Progenitor cell of endocrine pancreas (in vitro differentiated cells): ENCODE results near the gene NCS1. TPM values are rescaled to one million over a fixed set of nuclear protein-coding genes. Genes with fewer than 3 reads are reported as not detected.

Source experiments
- DNase-seq: peaks from one replicate; pipeline ENCODE4 v3.0.0; 2021; ENCODE audit warnings: low spot score; ENCODE audit not compliant: unreplicated experiment
- H3K27ac Mint-ChIP-seq: 2 replicates; pipeline ENCODE4 v1.8.0; 2021; ENCODE audit warnings: mild to moderate bottlenecking, moderate library complexity, mixed read lengths
- H3K27me3 Mint-ChIP-seq: 2 replicates; pipeline ENCODE4 v1.8.0; 2021; ENCODE audit warnings: mixed read lengths
- H3K36me3 Mint-ChIP-seq: 2 replicates; pipeline ENCODE4 v1.8.0; 2022; ENCODE audit warnings: mixed read lengths; ENCODE audit not compliant: insufficient read depth
- H3K4me1 Mint-ChIP-seq: 2 replicates; pipeline ENCODE4 v1.8.0; 2021; ENCODE audit warnings: low read depth, mixed read lengths
- H3K4me3 Mint-ChIP-seq: 2 replicates; pipeline ENCODE4 v1.8.0; 2021; ENCODE audit warnings: low read depth, mild to moderate bottlenecking, moderate library complexity, mixed read lengths
- H3K9me3 Mint-ChIP-seq: 2 replicates; pipeline ENCODE4 v1.8.0; 2021; ENCODE audit warnings: low read depth, mixed read lengths
- total RNA-seq: library from RNA; stranded (reverse); gene quantifications from 2 replicates; pipeline ENCODE4 v1.2.1, GENCODE V29; 2021
- TF ChIP-seq, protein P1 (sequence below): fragments of 200-600 bp; sonication (generic); IDR thresholded peaks from one replicate; pipeline ENCODE4 v1.5.0; 2021; ENCODE audit warnings: antibody characterized with exemption, mild to moderate bottlenecking; ENCODE audit not compliant: unreplicated experiment

Gene NCS1
- total RNA-seq, 1 donor from 2014 or later, result 29.0 TPM

DNA sequence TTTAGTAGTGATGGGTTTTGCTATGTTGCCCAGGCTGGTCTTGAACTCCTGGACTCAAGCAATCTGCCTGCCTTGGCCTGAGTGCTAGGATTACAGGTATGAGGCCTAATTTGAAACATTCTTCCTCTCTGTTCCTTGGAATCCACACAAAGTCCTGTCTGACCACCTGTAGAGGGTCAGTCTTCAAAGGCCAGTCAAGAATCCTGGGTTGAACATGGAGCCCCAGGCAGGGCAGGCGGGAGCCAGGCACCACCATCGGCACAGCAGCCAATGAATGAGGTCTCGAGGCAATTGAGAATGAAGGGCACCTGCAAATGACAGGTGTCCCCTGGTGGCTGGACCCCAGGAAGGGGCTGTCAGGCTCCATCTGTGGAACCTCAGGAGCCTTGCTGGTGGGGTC lies 17.4 kb upstream of the NCS1 start:
- no peaks in the 10 kb centered on the region for H3K9me3 Mint-ChIP-seq
- no peaks in the 10 kb centered on the region for H3K36me3 Mint-ChIP-seq
- no peak overlapping the region for H3K27ac Mint-ChIP-seq
- no peaks in the 10 kb centered on the region for H3K4me1 Mint-ChIP-seq
- no peak overlapping the region for H3K4me3 Mint-ChIP-seq
- H3K27me3 Mint-ChIP-seq, result no peaks in the 10 kb centered on the region
- TF ChIP-seq, protein P1, sequence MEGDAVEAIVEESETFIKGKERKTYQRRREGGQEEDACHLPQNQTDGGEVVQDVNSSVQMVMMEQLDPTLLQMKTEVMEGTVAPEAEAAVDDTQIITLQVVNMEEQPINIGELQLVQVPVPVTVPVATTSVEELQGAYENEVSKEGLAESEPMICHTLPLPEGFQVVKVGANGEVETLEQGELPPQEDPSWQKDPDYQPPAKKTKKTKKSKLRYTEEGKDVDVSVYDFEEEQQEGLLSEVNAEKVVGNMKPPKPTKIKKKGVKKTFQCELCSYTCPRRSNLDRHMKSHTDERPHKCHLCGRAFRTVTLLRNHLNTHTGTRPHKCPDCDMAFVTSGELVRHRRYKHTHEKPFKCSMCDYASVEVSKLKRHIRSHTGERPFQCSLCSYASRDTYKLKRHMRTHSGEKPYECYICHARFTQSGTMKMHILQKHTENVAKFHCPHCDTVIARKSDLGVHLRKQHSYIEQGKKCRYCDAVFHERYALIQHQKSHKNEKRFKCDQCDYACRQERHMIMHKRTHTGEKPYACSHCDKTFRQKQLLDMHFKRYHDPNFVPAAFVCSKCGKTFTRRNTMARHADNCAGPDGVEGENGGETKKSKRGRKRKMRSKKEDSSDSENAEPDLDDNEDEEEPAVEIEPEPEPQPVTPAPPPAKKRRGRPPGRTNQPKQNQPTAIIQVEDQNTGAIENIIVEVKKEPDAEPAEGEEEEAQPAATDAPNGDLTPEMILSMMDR, result no peak
- DNase-seq, result no peak

DNA sequence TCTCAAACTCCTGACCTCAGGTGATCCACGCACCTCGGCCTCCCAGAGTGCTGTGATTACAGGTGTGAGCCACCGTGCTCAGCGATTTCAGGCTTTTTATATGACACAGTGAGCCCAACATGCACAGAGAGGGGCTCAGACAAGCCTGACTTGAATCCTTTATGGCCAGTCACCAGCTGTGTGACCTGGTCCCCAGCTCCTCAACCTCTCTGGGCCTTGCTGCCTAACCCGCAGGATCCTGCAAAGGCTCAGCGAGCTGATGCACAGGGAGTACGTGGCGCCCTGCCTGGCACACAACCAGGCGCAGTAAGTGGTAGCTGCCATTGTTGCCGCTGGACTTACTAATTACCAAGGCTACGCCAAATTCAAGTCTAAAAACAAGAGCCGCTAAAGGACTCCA lies 16.6 kb upstream of the NCS1 start:
- H3K27ac Mint-ChIP-seq, result no peak overlapping the region
- H3K9me3 Mint-ChIP-seq, result no peaks in the 10 kb centered on the region
- TF ChIP-seq, protein P1, result no peak
- no peaks in the 10 kb centered on the region for H3K36me3 Mint-ChIP-seq
- DNase-seq, result no peak
- H3K4me1 Mint-ChIP-seq, result no peaks in the 10 kb centered on the region
- H3K27me3 Mint-ChIP-seq, result no peaks in the 10 kb centered on the region
- no peak overlapping the region for H3K4me3 Mint-ChIP-seq

DNA sequence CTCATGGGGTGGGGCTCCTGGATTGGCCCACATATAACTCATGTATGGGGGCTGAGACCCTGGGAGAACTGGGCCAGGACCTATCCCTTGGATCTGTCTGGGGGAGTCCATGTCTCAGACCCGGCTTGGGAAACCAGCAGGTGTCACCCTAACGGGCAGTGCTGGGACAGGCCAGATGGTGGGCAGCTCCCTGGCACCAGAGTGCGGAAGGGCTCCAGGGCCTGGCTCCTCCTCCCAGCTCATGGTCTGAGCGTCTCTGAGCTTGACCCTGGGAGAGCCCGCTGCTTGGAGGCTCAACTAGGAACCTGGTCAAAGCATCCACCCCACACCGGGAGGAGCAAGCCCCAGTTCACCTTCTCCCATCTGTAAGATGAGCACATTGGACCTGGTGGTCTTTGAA lies 15.5 kb upstream of the NCS1 start:
- H3K4me1 Mint-ChIP-seq, result no peaks in the 10 kb centered on the region
- TF ChIP-seq, protein P1, result no peak
- H3K4me3 Mint-ChIP-seq, result no peak overlapping the region
- no peaks in the 10 kb centered on the region for H3K36me3 Mint-ChIP-seq
- no peaks in the 10 kb centered on the region for H3K27me3 Mint-ChIP-seq
- no peaks in the 10 kb centered on the region for H3K9me3 Mint-ChIP-seq
- DNase-seq, result no peak
- no peak overlapping the region for H3K27ac Mint-ChIP-seq

DNA sequence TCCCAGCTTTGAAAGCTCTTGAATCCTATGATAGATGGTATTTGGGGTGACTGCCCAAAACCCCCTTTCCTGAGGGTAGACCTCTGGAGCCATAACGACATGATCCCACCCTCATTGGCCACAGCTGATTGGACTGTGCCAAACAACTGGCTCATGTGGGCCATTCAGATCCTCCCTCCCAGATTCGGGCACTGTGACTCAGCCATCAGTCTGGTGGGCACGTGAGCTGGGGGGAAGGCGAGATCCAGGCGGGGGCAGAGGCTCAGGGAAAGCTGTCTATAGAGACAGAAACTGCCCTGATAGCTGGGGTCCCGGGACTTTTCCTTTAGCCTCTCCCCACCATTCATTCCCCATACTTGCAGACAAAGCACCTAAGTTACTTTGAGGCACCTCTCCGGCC lies 15.1 kb upstream of the NCS1 start:
- no peak overlapping the region for H3K27ac Mint-ChIP-seq

DNA sequence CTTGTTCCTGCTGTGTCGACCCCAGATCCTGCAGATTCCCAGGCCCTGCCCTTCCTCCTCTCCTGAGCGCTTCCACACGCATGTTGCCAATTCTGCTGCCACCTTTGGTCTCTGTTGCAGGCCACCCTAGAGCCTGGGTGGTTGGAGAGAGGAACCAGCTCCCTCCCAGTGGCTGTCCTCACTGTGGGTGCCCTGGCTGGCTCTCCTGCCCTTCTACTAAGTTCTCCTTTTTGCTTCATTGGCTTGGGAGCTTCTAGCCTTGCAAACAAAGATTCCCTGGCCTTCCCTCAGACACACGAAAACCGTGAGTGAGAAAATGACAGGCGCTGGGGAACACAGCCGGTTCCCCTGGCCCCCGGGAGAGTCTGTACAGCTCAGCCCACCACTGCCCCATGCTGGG lies 14.2 kb upstream of the NCS1 start:
- TF ChIP-seq, protein P1, result no peak
- H3K4me1 Mint-ChIP-seq, result no peaks in the 10 kb centered on the region

More for the DNA sequence above, 15.1 kb upstream of the NCS1 start:
- Mint-ChIP-seq H3K4me3 (no peak overlapping the region), H3K36me3 (no peaks in the 10 kb centered on the region), H3K27me3 (no peaks in the 10 kb centered on the region), H3K4me1 (no peaks in the 10 kb centered on the region), H3K9me3 (no peaks in the 10 kb centered on the region)
- no peak for DNase-seq
- TF ChIP-seq, protein P1, result no peak

More for the DNA sequence above, 14.2 kb upstream of the NCS1 start:
- H3K36me3 Mint-ChIP-seq, result no peaks in the 10 kb centered on the region
- no peak for DNase-seq
- H3K27me3 Mint-ChIP-seq, result no peaks in the 10 kb centered on the region
- no peak overlapping the region for H3K27ac Mint-ChIP-seq
- no peak overlapping the region for H3K4me3 Mint-ChIP-seq
- no peaks in the 10 kb centered on the region for H3K9me3 Mint-ChIP-seq
